ENCODE data around the gene SLC22A8. TPM values are rescaled to one million over a fixed set of nuclear protein-coding genes. Genes with fewer than 3 reads are reported as not detected.

The SLC22A8 gene
- total RNA-seq, 4 donors from 2014 or later = not detected

DNA sequence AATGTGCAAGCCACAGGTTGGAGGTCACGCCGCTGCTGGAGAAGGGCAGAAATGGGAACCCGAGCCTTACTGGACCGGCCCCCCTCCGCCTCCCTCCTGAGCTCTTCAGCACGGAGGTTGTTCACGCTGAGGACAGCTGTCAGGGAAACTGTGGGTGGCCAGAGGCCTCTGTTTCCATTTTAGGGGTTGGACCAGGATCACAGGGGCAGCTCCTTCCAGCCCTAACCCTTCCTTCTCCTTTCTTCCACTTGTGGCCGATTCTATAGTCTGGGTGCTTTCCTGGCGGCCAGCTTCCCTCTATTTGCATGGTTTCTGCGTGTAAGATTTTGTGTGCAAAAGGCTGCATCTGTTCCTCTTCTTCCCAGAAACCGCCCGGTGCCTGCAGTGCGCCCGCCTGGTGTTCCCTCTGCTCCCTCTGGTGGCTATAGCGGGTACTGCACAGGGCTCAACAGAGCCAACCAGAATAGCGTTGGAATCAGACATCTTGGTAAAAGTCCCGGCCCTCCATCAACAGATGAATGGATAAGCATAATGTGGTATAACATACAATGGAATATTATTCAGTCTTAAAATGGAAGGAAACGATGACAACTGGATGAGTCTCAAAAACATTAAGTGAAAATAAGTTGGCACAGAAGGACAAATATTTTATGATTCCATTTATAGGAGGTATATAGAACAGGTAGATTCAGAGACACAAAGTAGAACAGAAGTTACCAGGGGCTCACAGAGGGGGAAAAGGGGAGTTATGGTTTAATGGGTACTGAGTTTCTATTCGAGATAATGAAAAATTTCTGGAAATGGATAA is 8.4 kb upstream of the SLC22A8 start:
- Histone ChIP-seq H3K27me3 (no peaks in the 10 kb centered on the region), H3K36me3 (no peaks in the 10 kb centered on the region), H3K4me3 (no peak overlapping the region), H3K4me1 (peaks cover 0 to 5% (median 4%) of the 10 kb centered on the region in 4 donors), H3K27ac (no peak overlapping the region), H3K9me3 (no peaks in the 10 kb centered on the region)
- WGBS, 2 donors (ENCODE audit: low coverage in 1 of 2) = 11 to 12% methylated on average over 6 to 19 of the region's 19 CpGs
- intact Hi-C loops (cut with DNase I; ENCODE audit: low total_unique reads) = loop anchor here (1.0 kb wide), 1 partner anchor 118 kb away; no protein-coding TSS in a partner anchor
- TF ChIP-seq, protein P1, sequence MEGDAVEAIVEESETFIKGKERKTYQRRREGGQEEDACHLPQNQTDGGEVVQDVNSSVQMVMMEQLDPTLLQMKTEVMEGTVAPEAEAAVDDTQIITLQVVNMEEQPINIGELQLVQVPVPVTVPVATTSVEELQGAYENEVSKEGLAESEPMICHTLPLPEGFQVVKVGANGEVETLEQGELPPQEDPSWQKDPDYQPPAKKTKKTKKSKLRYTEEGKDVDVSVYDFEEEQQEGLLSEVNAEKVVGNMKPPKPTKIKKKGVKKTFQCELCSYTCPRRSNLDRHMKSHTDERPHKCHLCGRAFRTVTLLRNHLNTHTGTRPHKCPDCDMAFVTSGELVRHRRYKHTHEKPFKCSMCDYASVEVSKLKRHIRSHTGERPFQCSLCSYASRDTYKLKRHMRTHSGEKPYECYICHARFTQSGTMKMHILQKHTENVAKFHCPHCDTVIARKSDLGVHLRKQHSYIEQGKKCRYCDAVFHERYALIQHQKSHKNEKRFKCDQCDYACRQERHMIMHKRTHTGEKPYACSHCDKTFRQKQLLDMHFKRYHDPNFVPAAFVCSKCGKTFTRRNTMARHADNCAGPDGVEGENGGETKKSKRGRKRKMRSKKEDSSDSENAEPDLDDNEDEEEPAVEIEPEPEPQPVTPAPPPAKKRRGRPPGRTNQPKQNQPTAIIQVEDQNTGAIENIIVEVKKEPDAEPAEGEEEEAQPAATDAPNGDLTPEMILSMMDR (IDR thresholded peaks at IDR 0.05) = peak; percentile 98 to 100 (median 99)
- TF ChIP-seq POLR2AphosphoS5 (IDR thresholded peaks at IDR 0.05) (no peak), EP300 (IDR thresholded peaks at IDR 0.05; ENCODE audit: low read depth) (no peak), POLR2A (IDR thresholded peaks at IDR 0.05) (no peak)
- peak; percentile 88 for DNase-seq
- in situ Hi-C loops (cut with MboI; ENCODE audit: low pct_ligation_motif_present in 1 of 4, low pct_unique_long_range_greater_than_20kb in 1 of 4, low sequenced_read_pairs in 3 of 4) = loop anchor here in 3 of 4 donors (5.0 kb wide), 1 partner anchor 117 kb away; no protein-coding TSS in a partner anchor

- in situ Hi-C loops (cut with MboI; ENCODE audit: low pct_ligation_motif_present in 1 of 4, low pct_unique_long_range_greater_than_20kb in 1 of 4, low sequenced_read_pairs in 3 of 4) = loop anchor here in 3 of 4 donors (5.0 kb wide), 1 partner anchor 116 kb away; no protein-coding TSS in a partner anchor
- 89% methylated on average over 11 of the region's 11 CpGs; no CpG with 5 or more reads in 1 of the 2 donors for WGBS, 2 donors (ENCODE audit: low coverage in 1 of 2)
- Histone ChIP-seq H3K4me3 (no peak overlapping the region), H3K27me3 (no peaks in the 10 kb centered on the region), H3K9me3 (no peaks in the 10 kb centered on the region), H3K27ac (no peak overlapping the region), H3K4me1 (peaks cover 0 to 5% (median 4%) of the 10 kb centered on the region in 4 donors), H3K36me3 (no peaks in the 10 kb centered on the region)
- intact Hi-C loops (cut with DNase I; ENCODE audit: low total_unique reads) = no loop called here
- DNase-seq = no peak
- no peak for TF ChIP-seq EP300 (IDR thresholded peaks at IDR 0.05; ENCODE audit: low read depth)
- no peak for TF ChIP-seq POLR2A (IDR thresholded peaks at IDR 0.05)
- TF ChIP-seq POLR2AphosphoS5 (IDR thresholded peaks at IDR 0.05) = no peak
- TF ChIP-seq, protein P1 (IDR thresholded peaks at IDR 0.05) = no peak
Observed at GRCh38 chr11:63023222-63023814, 7.7 kb upstream of the SLC22A8 start.

DNA sequence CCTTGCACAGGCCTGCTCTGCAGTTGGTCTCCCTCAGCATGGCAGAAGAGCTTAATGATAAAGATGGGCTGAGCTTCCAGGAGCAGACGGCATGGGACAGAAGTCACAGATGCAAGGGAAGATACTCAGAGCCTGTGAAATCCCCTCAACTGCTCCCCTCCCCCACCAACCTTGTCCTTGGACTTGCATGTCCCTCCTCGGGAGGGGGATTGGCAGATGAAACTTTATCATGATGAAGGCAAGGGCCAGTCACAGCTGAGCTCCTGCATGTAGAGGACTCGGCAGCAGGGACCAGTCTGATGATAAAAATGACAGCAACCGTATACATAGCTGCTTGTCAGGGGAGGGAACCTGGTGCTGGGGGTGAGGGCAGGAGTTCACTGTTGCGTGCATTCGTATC is 6.8 kb upstream of the SLC22A8 start:
- H3K27ac ChIP-seq = no peak overlapping the region
- intact Hi-C loops (cut with DNase I; ENCODE audit: low total_unique reads) (no loop called here), in situ Hi-C loops (cut with MboI; ENCODE audit: low pct_ligation_motif_present in 1 of 4, low pct_unique_long_range_greater_than_20kb in 1 of 4, low sequenced_read_pairs in 3 of 4) (loop anchor here in 3 of 4 donors (5.0 kb wide), 1 partner anchor 115 kb away; no protein-coding TSS in a partner anchor)
- no peak for DNase-seq
- no peaks in the 10 kb centered on the region for H3K36me3 ChIP-seq
- peaks cover 0 to 5% (median 4%) of the 10 kb centered on the region in 4 donors for H3K4me1 ChIP-seq
- H3K4me3 ChIP-seq = no peak overlapping the region
- 86% methylated on average over 6 of the region's 6 CpGs; no CpG with 5 or more reads in 1 of the 2 donors for WGBS, 2 donors (ENCODE audit: low coverage in 1 of 2)
- no peaks in the 10 kb centered on the region for H3K9me3 ChIP-seq
- TF ChIP-seq EP300 (IDR thresholded peaks at IDR 0.05; ENCODE audit: low read depth) = no peak
- TF ChIP-seq, protein P1 (IDR thresholded peaks at IDR 0.05) = no peak
- no peak for TF ChIP-seq POLR2A (IDR thresholded peaks at IDR 0.05)
- TF ChIP-seq POLR2AphosphoS5 (IDR thresholded peaks at IDR 0.05) = no peak
- no peaks in the 10 kb centered on the region for H3K27me3 ChIP-seq

- intact Hi-C loops (cut with DNase I; ENCODE audit: low total_unique reads) = no loop called here
- in situ Hi-C loops (cut with MboI; ENCODE audit: low pct_ligation_motif_present in 1 of 4, low pct_unique_long_range_greater_than_20kb in 1 of 4, low sequenced_read_pairs in 3 of 4) = loop anchor here in 3 of 4 donors (5.0 kb wide), 1 partner anchor 113 kb away; no protein-coding TSS in a partner anchor
- 54% methylated on average over 24 of the region's 24 CpGs; no CpG with 5 or more reads in 1 of the 2 donors for WGBS, 2 donors (ENCODE audit: low coverage in 1 of 2)
- H3K36me3 ChIP-seq = no peaks in the 10 kb centered on the region
- no peaks in the 10 kb centered on the region for H3K9me3 ChIP-seq
- peaks cover 3% of the 10 kb centered on the region for H3K27me3 ChIP-seq
- no peak for DNase-seq
- no peak overlapping the region for H3K4me3 ChIP-seq
- no peak for TF ChIP-seq EP300 (IDR thresholded peaks at IDR 0.05; ENCODE audit: low read depth)
- TF ChIP-seq, protein P1 (IDR thresholded peaks at IDR 0.05) = peak in 2 of 5 experiments; percentile 8 to 10
- no peak overlapping the region for H3K27ac ChIP-seq
- H3K4me1 ChIP-seq = peaks cover 0 to 5% (median 4%) of the 10 kb centered on the region in 4 donors
Observed at GRCh38 chr11:63020671-63021291, 5.1 kb upstream of the SLC22A8 start.
